ENCODE results near the gene PRMT2. TPM values are rescaled to one million over a fixed set of nuclear protein-coding genes. Genes with fewer than 3 reads are reported as not detected.
A peak's percentile ranks its signal among the peaks of the same experiment; 100 is the strongest.

The PRMT2 gene
- total and polyA plus RNA-seq, 2 donors (not counting 1 experiment from before 2014, with no cell fraction given), result 80.1 to 102 TPM

GRCh38 chr21:46636550-46637285 is 1.2 kb downstream of the PRMT2 start:
- Histone ChIP-seq H3K36me3 (replicated peaks in 1 of 2; ENCODE audit: control extremely low read depth in 1 of 2, control insufficient read depth in 1 of 2, extremely low read depth in 1 of 2, insufficient read depth in 2 of 2, low read length in 1 of 2) (peaks cover 0 to 15% of the 10 kb centered on the region in 2 experiments), H3K9me3 (ENCODE audit: control extremely low read depth in 1 of 3, control insufficient read depth in 2 of 3, insufficient read depth in 1 of 3, low read length in 2 of 3) (no peaks in the 10 kb centered on the region), H3K9ac (ENCODE audit: low read length) (peak overlapping the region; percentile 97), H2AFZ (ENCODE audit: insufficient read depth, low read depth, low read length, poor library complexity, severe bottlenecking) (no peak overlapping the region), H3K27me3 (replicated peaks in 1 of 4; ENCODE audit: control extremely low read depth in 1 of 4, control insufficient read depth in 3 of 4, insufficient read depth in 4 of 4, low read length in 3 of 4) (no peaks in the 10 kb centered on the region), H3K4me3 (ENCODE audit: control extremely low read depth in 1 of 5, extremely low read depth in 1 of 5, insufficient read depth in 1 of 5, low read depth in 2 of 5, low read length in 4 of 5) (peak overlapping the region in 2 of 5 experiments; percentile 88 to 99), H3K79me2 (ENCODE audit: control insufficient read depth, insufficient read depth, low read length) (peaks cover 46% of the 10 kb centered on the region), H3K4me1 (ENCODE audit: control insufficient read depth in 2 of 2, insufficient read depth in 2 of 2, low read length in 2 of 2) (peaks cover 20 to 36% of the 10 kb centered on the region in 2 donors), H3K4me2 (replicated peaks; ENCODE audit: low read depth, low read length, poor library complexity, severe bottlenecking) (peak overlapping the region; percentile 95), H4K20me1 (ENCODE audit: control insufficient read depth, insufficient read depth, low read length, poor library complexity, severe bottlenecking) (peaks cover 21% of the 10 kb centered on the region), H3K27ac (ENCODE audit: low read length in 2 of 2) (peak overlapping the region in 1 of 2 donors; percentile 90)
- Mint-ChIP-seq H3K27ac (peak overlapping the region; percentile 94), H3K4me1 (peaks cover 48% of the 10 kb centered on the region), H3K4me3 (peak overlapping the region; percentile 91), H3K27me3 (no peaks in the 10 kb centered on the region), H3K9me3 (ENCODE audit: insufficient read depth) (no peaks in the 10 kb centered on the region)
- ChIA-PET CTCF (interaction anchor here (1.1 to 1.3 kb wide), 2 partner anchors 19 to 493 kb away, joined by 4 read pairs; no protein-coding TSS in a partner anchor), POLR2A (interaction anchor here (0.7 kb wide), 1 partner anchor 9 kb away, joined by 4 read pairs; no protein-coding TSS in a partner anchor)
- DNase-seq (no peak), ATAC-seq (ENCODE audit: low read depth) (no peak)
- WGBS (ENCODE audit: insufficient coverage), result 86% methylated on average over 4 of the region's 7 CpGs
- intact Hi-C loops (cut with micrococcal nuclease), result no loop called here
- TF ChIP-seq EZH2 (IDR thresholded peaks at IDR 0.05; ENCODE audit: borderline replicate concordance, insufficient read depth, low read depth, low read length, poor library complexity, severe bottlenecking), result no peak

- WGBS (ENCODE audit: insufficient coverage), result 100% methylated on average over 1 of the region's 3 CpGs
- Histone ChIP-seq H3K4me2 (replicated peaks; ENCODE audit: low read depth, low read length, poor library complexity, severe bottlenecking) (peak overlapping the region; percentile 1), H3K79me2 (ENCODE audit: control insufficient read depth, insufficient read depth, low read length) (peaks cover 48% of the 10 kb centered on the region), H3K4me1 (ENCODE audit: control insufficient read depth in 2 of 2, insufficient read depth in 2 of 2, low read length in 2 of 2) (peaks cover 20 to 36% of the 10 kb centered on the region in 2 donors), H3K4me3 (ENCODE audit: control extremely low read depth in 1 of 5, extremely low read depth in 1 of 5, insufficient read depth in 1 of 5, low read depth in 2 of 5, low read length in 4 of 5) (no peak overlapping the region), H2AFZ (ENCODE audit: insufficient read depth, low read depth, low read length, poor library complexity, severe bottlenecking) (no peak overlapping the region), H3K27me3 (replicated peaks in 1 of 4; ENCODE audit: control extremely low read depth in 1 of 4, control insufficient read depth in 3 of 4, insufficient read depth in 4 of 4, low read length in 3 of 4) (no peaks in the 10 kb centered on the region), H3K9ac (ENCODE audit: low read length) (no peak overlapping the region), H3K36me3 (replicated peaks in 1 of 2; ENCODE audit: control extremely low read depth in 1 of 2, control insufficient read depth in 1 of 2, extremely low read depth in 1 of 2, insufficient read depth in 2 of 2, low read length in 1 of 2) (peaks cover 0 to 22% of the 10 kb centered on the region in 2 experiments), H4K20me1 (ENCODE audit: control insufficient read depth, insufficient read depth, low read length, poor library complexity, severe bottlenecking) (peaks cover 21% of the 10 kb centered on the region), H3K27ac (ENCODE audit: low read length in 2 of 2) (peak overlapping the region in 1 of 2 donors; percentile 17), H3K9me3 (ENCODE audit: control extremely low read depth in 1 of 3, control insufficient read depth in 2 of 3, insufficient read depth in 1 of 3, low read length in 2 of 3) (no peaks in the 10 kb centered on the region)
- TF ChIP-seq, protein P1, sequence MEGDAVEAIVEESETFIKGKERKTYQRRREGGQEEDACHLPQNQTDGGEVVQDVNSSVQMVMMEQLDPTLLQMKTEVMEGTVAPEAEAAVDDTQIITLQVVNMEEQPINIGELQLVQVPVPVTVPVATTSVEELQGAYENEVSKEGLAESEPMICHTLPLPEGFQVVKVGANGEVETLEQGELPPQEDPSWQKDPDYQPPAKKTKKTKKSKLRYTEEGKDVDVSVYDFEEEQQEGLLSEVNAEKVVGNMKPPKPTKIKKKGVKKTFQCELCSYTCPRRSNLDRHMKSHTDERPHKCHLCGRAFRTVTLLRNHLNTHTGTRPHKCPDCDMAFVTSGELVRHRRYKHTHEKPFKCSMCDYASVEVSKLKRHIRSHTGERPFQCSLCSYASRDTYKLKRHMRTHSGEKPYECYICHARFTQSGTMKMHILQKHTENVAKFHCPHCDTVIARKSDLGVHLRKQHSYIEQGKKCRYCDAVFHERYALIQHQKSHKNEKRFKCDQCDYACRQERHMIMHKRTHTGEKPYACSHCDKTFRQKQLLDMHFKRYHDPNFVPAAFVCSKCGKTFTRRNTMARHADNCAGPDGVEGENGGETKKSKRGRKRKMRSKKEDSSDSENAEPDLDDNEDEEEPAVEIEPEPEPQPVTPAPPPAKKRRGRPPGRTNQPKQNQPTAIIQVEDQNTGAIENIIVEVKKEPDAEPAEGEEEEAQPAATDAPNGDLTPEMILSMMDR (IDR thresholded peaks at IDR 0.05), result no peak
- TF ChIP-seq EZH2 (IDR thresholded peaks at IDR 0.05; ENCODE audit: borderline replicate concordance, insufficient read depth, low read depth, low read length, poor library complexity, severe bottlenecking), result no peak
- Mint-ChIP-seq H3K27ac (no peak overlapping the region), H3K4me3 (peak overlapping the region; percentile 37), H3K4me1 (peaks cover 48% of the 10 kb centered on the region), H3K9me3 (ENCODE audit: insufficient read depth) (no peaks in the 10 kb centered on the region), H3K27me3 (no peaks in the 10 kb centered on the region)
- ChIA-PET POLR2A (no interaction called here), CTCF (no interaction called here)
- DNase-seq (no peak), ATAC-seq (ENCODE audit: low read depth) (no peak)
- intact Hi-C loops (cut with micrococcal nuclease), result no loop called here
Observed at GRCh38 chr21:46637952-46638746, 2.7 kb downstream of the PRMT2 start.

Measured in B cell (primary cell).